H9 (cell line): Measurements from ENCODE around the gene COX7B2. TPM values are rescaled to one million over a fixed set of nuclear protein-coding genes. Genes with fewer than 3 reads are reported as not detected.

Experiments
- DNase-seq: peaks from one replicate; pipeline ENCODE4 v3.0.0-alpha.2; 2017
- H2AFZ ChIP-seq: one replicate; pipeline ENCODE4 v1.6.1; 2013; ENCODE audit warnings: mild to moderate bottlenecking, low read length, control low read depth, moderate library complexity
- H2AK5ac ChIP-seq: 2 replicates; pipeline ENCODE4 v1.6.1; 2013; ENCODE audit warnings: low read length, control low read depth, mixed read lengths; ENCODE audit not compliant: insufficient read length
- H2BK120ac ChIP-seq: one replicate; pipeline ENCODE4 v1.6.1; 2013; ENCODE audit warnings: low read depth, mild to moderate bottlenecking, low read length, control low read depth, inconsistent platforms; ENCODE audit not compliant: poor library complexity, severe bottlenecking
- H2BK12ac ChIP-seq: 2 replicates; pipeline ENCODE4 v1.6.1; 2013; ENCODE audit warnings: low read length, control low read depth, mixed read lengths, low read depth; ENCODE audit not compliant: insufficient read length
- H2BK15ac ChIP-seq: 2 replicates; pipeline ENCODE4 v1.6.1; 2013; ENCODE audit warnings: low read depth, low read length, control low read depth
- H2BK20ac ChIP-seq: one replicate; pipeline ENCODE4 v1.6.1; 2013; ENCODE audit warnings: low read depth, mild to moderate bottlenecking, low read length, control low read depth, inconsistent platforms; ENCODE audit not compliant: poor library complexity, severe bottlenecking
- H2BK5ac ChIP-seq: 2 replicates; pipeline ENCODE4 v1.6.1; 2013; ENCODE audit warnings: low read length, control low read depth, mixed read lengths; ENCODE audit not compliant: insufficient read length
- H3K14ac ChIP-seq: 2 replicates; pipeline ENCODE4 v1.6.1; 2013; ENCODE audit warnings: low read length, control low read depth; ENCODE audit not compliant: insufficient read depth
- H3K18ac ChIP-seq: 2 replicates; pipeline ENCODE4 v1.6.1; 2013; ENCODE audit warnings: low read depth, mild to moderate bottlenecking, mixed read lengths, low read length, control low read depth; ENCODE audit not compliant: insufficient read length
- H3K23ac ChIP-seq: 2 replicates; pipeline ENCODE4 v1.6.1; 2013; ENCODE audit warnings: low read length, control low read depth, mixed read lengths, low read depth; ENCODE audit not compliant: insufficient read length
- H3K23me2 ChIP-seq: 2 replicates; pipeline ENCODE4 v1.6.1; 2013; ENCODE audit warnings: low read depth, mild to moderate bottlenecking, mixed read lengths, low read length, control low read depth; ENCODE audit not compliant: insufficient read length, poor library complexity, severe bottlenecking
- H3K27ac ChIP-seq: 2 replicates; pipeline ENCODE4 v1.5.1; 2013; ENCODE audit warnings: low read length, control low read depth, mixed read lengths, low read depth; ENCODE audit not compliant: insufficient read length
- H3K27me3 ChIP-seq: 2 replicates; pipeline ENCODE4 v1.6.1; 2013; ENCODE audit warnings: low read length, control low read depth, inconsistent platforms; ENCODE audit not compliant: insufficient read depth
- H3K4ac ChIP-seq: 2 replicates; pipeline ENCODE4 v1.6.1; 2013; ENCODE audit warnings: low read depth, mild to moderate bottlenecking, control low read depth, inconsistent platforms, low read length, moderate library complexity
- H3K4me1 ChIP-seq: 2 replicates; pipeline ENCODE4 v1.6.1; 2013; ENCODE audit warnings: low read length, control low read depth, inconsistent platforms; ENCODE audit not compliant: insufficient read depth
- H3K4me2 ChIP-seq: 2 replicates; pipeline ENCODE4 v1.6.1; 2013; ENCODE audit warnings: low read length, control low read depth, mixed read lengths; ENCODE audit not compliant: insufficient read length, insufficient read depth
- H3K56ac ChIP-seq: 2 replicates; pipeline ENCODE4 v1.6.1; 2013; ENCODE audit warnings: low read depth, mild to moderate bottlenecking, mixed read lengths, low read length, control low read depth; ENCODE audit not compliant: insufficient read length
- H3K79me1 ChIP-seq: 2 replicates; pipeline ENCODE4 v1.6.1; 2013; ENCODE audit warnings: low read depth, mild to moderate bottlenecking, moderate library complexity, low read length, control low read depth, inconsistent platforms; ENCODE audit not compliant: insufficient read depth, poor library complexity, severe bottlenecking
- H3K79me2 ChIP-seq: 2 replicates; pipeline ENCODE4 v1.6.1; 2013; ENCODE audit warnings: low read length, control low read depth, inconsistent platforms; ENCODE audit not compliant: insufficient read depth
- H3K9ac ChIP-seq: 2 replicates; pipeline ENCODE4 v1.6.1; 2013; ENCODE audit warnings: low read length, control low read depth, mixed read lengths; ENCODE audit not compliant: insufficient read length; ENCODE audit errors: extremely low read depth
- H3K9me3 ChIP-seq: one replicate; pipeline ENCODE4 v1.6.1; 2013; ENCODE audit warnings: low read depth, low read length, inconsistent platforms; ENCODE audit not compliant: control insufficient read depth
- H3T11ph ChIP-seq: one replicate; pipeline ENCODE4 v1.6.1; 2013; ENCODE audit warnings: mild to moderate bottlenecking, low read length, control low read depth, inconsistent platforms
- H4K20me1 ChIP-seq: one replicate; pipeline ENCODE4 v1.6.1; 2013; ENCODE audit not compliant: control insufficient read depth, insufficient read length, insufficient read depth
- H4K5ac ChIP-seq: 2 replicates; pipeline ENCODE4 v1.6.1; 2013; ENCODE audit warnings: low read depth, mild to moderate bottlenecking, mixed read lengths, low read length, control low read depth; ENCODE audit not compliant: insufficient read length
- H4K8ac ChIP-seq: replicated peaks from 2 replicates; pipeline ENCODE4 v1.6.1; 2013; ENCODE audit warnings: low read length, control low read depth, mixed read lengths, low read depth; ENCODE audit not compliant: insufficient read length
- H4K91ac ChIP-seq: 2 replicates; pipeline ENCODE4 v1.6.1; 2013; ENCODE audit warnings: low read depth, mild to moderate bottlenecking, moderate library complexity, mixed read lengths, low read length, control low read depth; ENCODE audit not compliant: insufficient read length
- H3K27ac Mint-ChIP-seq, 3 experiments: 2 replicates in 2 of 3; 3 replicates in 1 of 3; pipeline ENCODE4 v1.8.0; 2020 to 2021; ENCODE audit warnings: mixed read lengths in 3 of 3, mild to moderate bottlenecking in 1 of 3, moderate library complexity in 1 of 3
- H3K27me3 Mint-ChIP-seq: 2 replicates; pipeline ENCODE4 v1.8.0; 2021; ENCODE audit warnings: low read depth, mild to moderate bottlenecking, moderate library complexity, mixed read lengths
- H3K36me3 Mint-ChIP-seq, 3 experiments: 2 replicates in 2 of 3; 3 replicates in 1 of 3; pipeline ENCODE4 v1.8.0; 2020 to 2021; ENCODE audit warnings: low read depth in 3 of 3, mixed read lengths in 3 of 3; ENCODE audit not compliant: insufficient read depth in 1 of 3
- H3K4me1 Mint-ChIP-seq, 2 experiments: 2 replicates each; pipeline ENCODE4 v1.8.0; 2020; ENCODE audit warnings: mixed read lengths in 2 of 2
- H3K4me3 Mint-ChIP-seq, 2 experiments: 2 replicates in 1 of 2; 3 replicates in 1 of 2; pipeline ENCODE4 v1.8.0; 2020 to 2021; ENCODE audit warnings: mild to moderate bottlenecking in 2 of 2, mixed read lengths in 2 of 2, moderate library complexity in 1 of 2
- H3K9me3 Mint-ChIP-seq, 2 experiments: 2 replicates in 1 of 2; 3 replicates in 1 of 2; pipeline ENCODE4 v1.8.0; 2020; ENCODE audit warnings: mild to moderate bottlenecking in 2 of 2, mixed read lengths in 2 of 2, moderate library complexity in 1 of 2
- WGBS: extraction: QIAGEN DNeasy Blood & Tissue Kit; methylation state at CpG from one replicate; pipeline ENCODE4 v1.1.7; 2013; ENCODE audit warnings: missing lambda C conversion rate, low lambda C conversion rate, mixed read lengths; ENCODE audit not compliant: insufficient read length; ENCODE audit errors: extremely low coverage; 5-methylcytosine and 5-hydroxymethylcytosine counted together
- total RNA-seq: library from RNA; stranded (reverse); gene quantifications from 2 replicates; pipeline ENCODE4 v1.2.1, GENCODE V29; 2021
- TF ChIP-seq, protein P1 (sequence below): fragments of 200-600 bp; sonication (generic); conservative IDR thresholded peaks from 3 replicates; pipeline ENCODE4 v1.8.0; 2021; ENCODE audit warnings: antibody characterized with exemption, mild to moderate bottlenecking

Gene COX7B2
- total RNA-seq, 1 experiment from 2014 or later: not detected

DNA sequence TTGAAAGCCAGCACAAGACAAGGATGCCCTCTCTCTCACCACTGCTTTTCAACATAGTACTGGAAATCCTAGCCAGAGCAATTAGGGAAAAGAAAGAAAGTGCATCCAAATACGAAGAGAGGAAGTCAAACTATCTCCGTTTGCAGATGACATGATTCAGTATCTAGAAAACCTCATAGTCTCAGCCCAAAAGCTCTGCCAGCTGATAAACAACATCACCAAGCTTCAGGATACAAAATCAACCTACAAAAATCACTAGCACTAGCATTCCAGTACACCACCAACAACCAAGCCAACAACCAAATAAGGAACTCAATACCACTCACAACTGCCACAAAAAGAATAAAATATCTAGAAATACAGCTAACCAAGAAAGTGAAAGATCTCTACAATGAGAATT, 38.6 kb downstream of the COX7B2 start:
- H3K9me3 ChIP-seq: no peaks in the 10 kb centered on the region
- H4K91ac ChIP-seq: no peak overlapping the region
- peaks cover 10% of the 10 kb centered on the region in 2 experiments; a peak in 3 of 4 replicates for H3K4me1 Mint-ChIP-seq
- peaks cover 0 to 7% of the 10 kb centered on the region in 2 experiments; a peak in 1 of 5 replicates for H3K9me3 Mint-ChIP-seq
- H3K4me3 Mint-ChIP-seq: no peak overlapping the region
- no peak overlapping the region for H3K27ac Mint-ChIP-seq
- H3K27me3 Mint-ChIP-seq: no peaks in the 10 kb centered on the region
- peaks cover 0 to 4% (median 0%) of the 10 kb centered on the region in 3 experiments; a peak in 1 of 7 replicates for H3K36me3 Mint-ChIP-seq
- no peak overlapping the region for H2AK5ac ChIP-seq
- no peaks in the 10 kb centered on the region for H3K23me2 ChIP-seq
- no peak overlapping the region for H2AFZ ChIP-seq
- TF ChIP-seq, protein P1, sequence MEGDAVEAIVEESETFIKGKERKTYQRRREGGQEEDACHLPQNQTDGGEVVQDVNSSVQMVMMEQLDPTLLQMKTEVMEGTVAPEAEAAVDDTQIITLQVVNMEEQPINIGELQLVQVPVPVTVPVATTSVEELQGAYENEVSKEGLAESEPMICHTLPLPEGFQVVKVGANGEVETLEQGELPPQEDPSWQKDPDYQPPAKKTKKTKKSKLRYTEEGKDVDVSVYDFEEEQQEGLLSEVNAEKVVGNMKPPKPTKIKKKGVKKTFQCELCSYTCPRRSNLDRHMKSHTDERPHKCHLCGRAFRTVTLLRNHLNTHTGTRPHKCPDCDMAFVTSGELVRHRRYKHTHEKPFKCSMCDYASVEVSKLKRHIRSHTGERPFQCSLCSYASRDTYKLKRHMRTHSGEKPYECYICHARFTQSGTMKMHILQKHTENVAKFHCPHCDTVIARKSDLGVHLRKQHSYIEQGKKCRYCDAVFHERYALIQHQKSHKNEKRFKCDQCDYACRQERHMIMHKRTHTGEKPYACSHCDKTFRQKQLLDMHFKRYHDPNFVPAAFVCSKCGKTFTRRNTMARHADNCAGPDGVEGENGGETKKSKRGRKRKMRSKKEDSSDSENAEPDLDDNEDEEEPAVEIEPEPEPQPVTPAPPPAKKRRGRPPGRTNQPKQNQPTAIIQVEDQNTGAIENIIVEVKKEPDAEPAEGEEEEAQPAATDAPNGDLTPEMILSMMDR: no peak
- H3K23ac ChIP-seq: no peak overlapping the region
- no peak overlapping the region for H4K5ac ChIP-seq
- no peaks in the 10 kb centered on the region for H3K79me1 ChIP-seq
- no peaks in the 10 kb centered on the region for H3K79me2 ChIP-seq
- H2BK120ac ChIP-seq: no peak overlapping the region
- H2BK12ac ChIP-seq: no peak overlapping the region
- no peaks in the 10 kb centered on the region for H3K27me3 ChIP-seq
- H3T11ph ChIP-seq: no peak overlapping the region
- no peak overlapping the region for H2BK5ac ChIP-seq
- H3K9ac ChIP-seq: no peak overlapping the region
- no peak overlapping the region for H3K4me2 ChIP-seq
- H4K20me1 ChIP-seq: no peaks in the 10 kb centered on the region
- H2BK20ac ChIP-seq: no peak overlapping the region
- H3K14ac ChIP-seq: no peak overlapping the region
- no peak overlapping the region for H3K4ac ChIP-seq
- no peaks in the 10 kb centered on the region for H3K4me1 ChIP-seq
- no peak overlapping the region for H3K56ac ChIP-seq
- H4K8ac ChIP-seq: no peak overlapping the region
- no peak overlapping the region for H3K27ac ChIP-seq
- H3K18ac ChIP-seq: no peak overlapping the region
- no peak for DNase-seq
- no peak overlapping the region for H2BK15ac ChIP-seq
- WGBS: no CpG with 5 or more reads among the region's 2 CpGs
